HepG2 (cell line): ENCODE data around the gene LAX1. TPM values are rescaled to one million over a fixed set of nuclear protein-coding genes. Genes with fewer than 3 reads are reported as not detected.

Source experiments
- ARNT2 ChIP-seq: sonication (generic); formaldehyde crosslinking; IDR thresholded peaks from 2 replicates; pipeline ENCODE4 v1.8.0; 2022; ENCODE audit warnings: mild to moderate bottlenecking, low read depth, missing genetic modification reagents, moderate library complexity
- ATF5 ChIP-seq: sonication (generic); formaldehyde crosslinking; IDR thresholded peaks from 2 replicates; pipeline ENCODE4 v1.4.0; 2020; ENCODE audit warnings: mild to moderate bottlenecking, low read depth, missing genetic modification reagents
- ATF7-NPFF ChIP-seq: sonication (generic); formaldehyde crosslinking; IDR thresholded peaks from 2 replicates; pipeline ENCODE4 v1.8.1; 2023; ENCODE audit warnings: mild to moderate bottlenecking, low read depth, missing genetic modification reagents, moderate library complexity
- CERS6 ChIP-seq: sonication (generic); formaldehyde crosslinking; IDR thresholded peaks from 2 replicates; pipeline ENCODE4 v1.5.0; 2020; ENCODE audit warnings: missing genetic modification reagents
- ETV6 ChIP-seq: sonication (generic); formaldehyde crosslinking; conservative IDR thresholded peaks from 2 replicates; pipeline ENCODE4 v1.4.0; 2020; ENCODE audit warnings: missing genetic modification reagents
- HNRNPLL ChIP-seq: fragments of 200-400 bp; formaldehyde crosslinking; IDR thresholded peaks from 2 replicates; pipeline ENCODE4 v1.6.1; 2017; ENCODE audit warnings: mild to moderate bottlenecking, low read depth, low read length; ENCODE audit not compliant: poor library complexity, severe bottlenecking
- HOXA3 ChIP-seq: sonication (generic); formaldehyde crosslinking; IDR thresholded peaks from 2 replicates; pipeline ENCODE4 v1.5.0; 2020; ENCODE audit warnings: missing genetic modification reagents
- HOXA9 ChIP-seq: sonication (generic); formaldehyde crosslinking; IDR thresholded peaks from 2 replicates; pipeline ENCODE4 v1.8.1; 2022; ENCODE audit warnings: missing genetic modification reagents, mild to moderate bottlenecking, moderate library complexity, borderline replicate concordance
- NCOA5 ChIP-seq: sonication (generic); formaldehyde crosslinking; IDR thresholded peaks from 2 replicates; pipeline ENCODE4 v1.4.0; 2020; ENCODE audit warnings: missing genetic modification reagents
- NFKB2 ChIP-seq: sonication (generic); formaldehyde crosslinking; IDR thresholded peaks from 2 replicates; pipeline ENCODE4 v1.4.0; 2020; ENCODE audit warnings: missing genetic modification reagents, borderline replicate concordance
- NONO ChIP-seq, 2 experiments: fragments of 450-650 bp in 1 of 2; sonication (generic) in 1 of 2; formaldehyde crosslinking in 1 of 2; IDR thresholded peaks in 1 of 2; conservative IDR thresholded peaks in 1 of 2; 2 replicates each; pipeline versions ENCODE4 v1.6.1 to v1.8.0; 2017 to 2022; ENCODE audit warnings: mild to moderate bottlenecking in 1 of 2, missing genetic modification reagents in 1 of 2, moderate library complexity in 1 of 2
- PATZ1 ChIP-seq: sonication (generic); formaldehyde crosslinking; IDR thresholded peaks from 2 replicates; pipeline ENCODE4 v1.4.0; 2020; ENCODE audit warnings: missing genetic modification reagents
- PAWR ChIP-seq: sonication (generic); formaldehyde crosslinking; IDR thresholded peaks from 2 replicates; pipeline ENCODE4 v1.4.0; 2020; ENCODE audit warnings: missing genetic modification reagents, mild to moderate bottlenecking, borderline replicate concordance
- TAF15 ChIP-seq: fragments of 200-400 bp; formaldehyde crosslinking; IDR thresholded peaks from one replicate; pipeline ENCODE4 v1.6.1; 2018; ENCODE audit warnings: mild to moderate bottlenecking, low read depth, low read length; ENCODE audit not compliant: poor library complexity, severe bottlenecking
- ZBTB14 ChIP-seq: sonication (generic); formaldehyde crosslinking; IDR thresholded peaks from 2 replicates; pipeline ENCODE4 v1.4.0; 2020; ENCODE audit warnings: missing genetic modification reagents
- ZNF12 ChIP-seq: sonication (generic); formaldehyde crosslinking; IDR thresholded peaks from 2 replicates; pipeline ENCODE4 v1.5.0; 2020; ENCODE audit warnings: missing genetic modification reagents
- ZNF557 ChIP-seq: sonication (generic); formaldehyde crosslinking; IDR thresholded peaks from 2 replicates; pipeline ENCODE4 v1.4.0; 2020; ENCODE audit warnings: missing genetic modification reagents
- ZNF704 ChIP-seq: sonication (generic); formaldehyde crosslinking; IDR thresholded peaks from 2 replicates; pipeline ENCODE4 v1.8.1; 2023; ENCODE audit warnings: mild to moderate bottlenecking, inconsistent platforms, moderate library complexity, missing genetic modification reagents, borderline replicate concordance
- ZUFSP ChIP-seq: sonication (generic); formaldehyde crosslinking; IDR thresholded peaks from 2 replicates; pipeline ENCODE4 v1.9.0; 2021; ENCODE audit warnings: missing genetic modification reagents, mild to moderate bottlenecking, borderline replicate concordance
- polyA plus RNA-seq, 8 experiments: library from polyadenylated mRNA; depleted of rRNA in 3 of 8; stranded (reverse) in 7 of 8; unstranded in 1 of 8; fragments of >200 nt; fragmentation: Illumina TruSeq in 4 of 8; extraction: Trizol in 4 of 8; gene quantifications; 2 replicates each; pipeline versions ENCODE4 v1.2.1 to v1.2.3, GENCODE V29; 2011 to 2016; ENCODE audit warnings: low read depth in 4 of 8, missing spikeins in 1 of 8, mixed read lengths in 1 of 8; ENCODE audit not compliant: insufficient read depth in 1 of 8
- total RNA-seq, 5 experiments: library from RNA; depleted of rRNA; stranded (reverse); fragments of >200 nt; fragmentation: Illumina TruSeq; extraction: Trizol; gene quantifications; 2 replicates each; pipeline ENCODE4 v1.2.3, GENCODE V29; 2016; ENCODE audit warnings: low read depth in 1 of 5

The LAX1 gene
- total and polyA plus RNA-seq, 2 of the 13 experiments (the other 11 are each of a cell fraction or from before 2014, with no cell fraction given), result not detected

- TF ChIP-seq ZNF12 (CRISPR knock-in tag) (no peak), ZNF557 (CRISPR knock-in tag) (0 out of 2 replicates have a peak, but pooled peaks have one; percentile 29), CERS6 (no peak), ETV6 (CRISPR knock-in tag) (peak; percentile 74), TAF15 (no peak), ZBTB14 (CRISPR knock-in tag) (no peak), NCOA5 (no peak), PATZ1 (CRISPR knock-in tag) (peak; percentile 50; the same call in 1 of the 2 replicates), NONO (IDR thresholded peaks at IDR 0.05) (no peak), NONO (CRISPR knock-in tag; conservative IDR thresholded peaks at IDR 0.05) (peak; percentile 47; the same call in 1 of the 2 replicates), HOXA3 (CRISPR knock-in tag) (peak; percentile 98), PAWR (CRISPR knock-in tag) (no peak), HOXA9 (CRISPR knock-in tag) (no peak), ATF5 (CRISPR knock-in tag) (no peak), ZNF704 (no peak), HNRNPLL (peak; percentile 58), ATF7-NPFF (CRISPR knock-in tag) (no peak), ZUFSP (CRISPR knock-in tag) (no peak), NFKB2 (CRISPR knock-in tag) (peak; percentile 80; the same call in 1 of the 2 replicates), ARNT2 (CRISPR knock-in tag) (no peak)
These were observed 30.7 kb downstream of the LAX1 start, which contains the start of the genes ZBED6 and ZC3H11A (continued) for GRCh38 chr1:203795441-203796235.
